ENCODE measurements around the gene HAPLN3.

DNA sequence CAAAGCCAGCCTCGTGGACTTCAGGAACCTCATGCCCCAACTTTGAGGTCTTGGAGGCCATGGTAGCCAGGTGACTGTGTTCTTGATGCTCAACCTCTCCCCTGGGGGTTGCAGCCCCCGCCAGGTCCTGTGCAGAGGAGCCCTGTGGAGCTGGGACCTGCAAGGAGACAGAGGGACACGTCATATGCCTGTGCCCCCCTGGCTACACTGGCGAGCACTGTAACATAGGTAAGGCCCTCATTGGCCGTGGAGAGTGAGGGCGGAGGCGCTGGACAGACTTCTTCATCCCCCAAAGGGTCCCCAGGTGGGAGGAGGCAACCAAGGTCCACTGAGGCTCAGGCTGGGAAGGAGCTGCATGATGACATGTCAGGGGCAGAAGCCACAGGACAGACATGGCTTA is 35.1 kb downstream of the HAPLN3 start:
- no peak for TF ChIP-seq POLR2AphosphoS5 (IDR thresholded peaks at IDR 0.05)
- TF ChIP-seq, protein P1, sequence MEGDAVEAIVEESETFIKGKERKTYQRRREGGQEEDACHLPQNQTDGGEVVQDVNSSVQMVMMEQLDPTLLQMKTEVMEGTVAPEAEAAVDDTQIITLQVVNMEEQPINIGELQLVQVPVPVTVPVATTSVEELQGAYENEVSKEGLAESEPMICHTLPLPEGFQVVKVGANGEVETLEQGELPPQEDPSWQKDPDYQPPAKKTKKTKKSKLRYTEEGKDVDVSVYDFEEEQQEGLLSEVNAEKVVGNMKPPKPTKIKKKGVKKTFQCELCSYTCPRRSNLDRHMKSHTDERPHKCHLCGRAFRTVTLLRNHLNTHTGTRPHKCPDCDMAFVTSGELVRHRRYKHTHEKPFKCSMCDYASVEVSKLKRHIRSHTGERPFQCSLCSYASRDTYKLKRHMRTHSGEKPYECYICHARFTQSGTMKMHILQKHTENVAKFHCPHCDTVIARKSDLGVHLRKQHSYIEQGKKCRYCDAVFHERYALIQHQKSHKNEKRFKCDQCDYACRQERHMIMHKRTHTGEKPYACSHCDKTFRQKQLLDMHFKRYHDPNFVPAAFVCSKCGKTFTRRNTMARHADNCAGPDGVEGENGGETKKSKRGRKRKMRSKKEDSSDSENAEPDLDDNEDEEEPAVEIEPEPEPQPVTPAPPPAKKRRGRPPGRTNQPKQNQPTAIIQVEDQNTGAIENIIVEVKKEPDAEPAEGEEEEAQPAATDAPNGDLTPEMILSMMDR (IDR thresholded peaks at IDR 0.05) = no peak
- no peak for TF ChIP-seq POLR2A (IDR thresholded peaks at IDR 0.05)

Measured in upper lobe of left lung (tissue), 4 donors.